Testis (tissue), 2 donors: Measurements from ENCODE around the gene DEFB132.

ENCODE experiments used
- POLR2A ChIP-seq: fragments of 450-650 bp; IDR thresholded peaks from one replicate; pipeline ENCODE4 v1.6.1; 2017; ENCODE audit warnings: antibody characterized with exemption, mild to moderate bottlenecking, moderate library complexity
- TF ChIP-seq, protein P1 (sequence below), 3 experiments: fragments of 450-650 bp in 2 of 3; fragments of 200-600 bp in 1 of 3; sonication (generic) in 1 of 3; IDR thresholded peaks; one replicate each; pipeline ENCODE4 v1.5.1; 2016 to 2019; ENCODE audit warnings: antibody characterized with exemption in 3 of 3, mild to moderate bottlenecking in 2 of 3, moderate library complexity in 1 of 3

DNA sequence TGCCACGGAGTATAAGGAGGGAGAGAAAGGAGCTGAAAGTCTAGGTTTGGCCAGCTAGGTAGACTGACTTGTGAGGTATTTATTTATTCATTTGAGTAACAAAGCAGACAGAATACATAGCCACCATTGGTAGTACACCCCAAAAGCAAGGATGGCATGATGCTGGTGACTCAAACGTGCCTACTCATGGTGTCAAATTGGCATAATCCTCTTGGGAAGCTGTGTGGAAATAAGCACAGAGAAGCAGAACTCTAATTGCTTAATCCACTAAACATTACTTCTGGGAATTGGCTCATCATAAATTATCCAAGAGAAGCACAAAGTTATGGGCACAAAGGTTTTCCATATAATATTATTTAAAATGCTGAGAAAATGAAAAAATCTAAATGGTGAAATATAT lies 2.5 kb downstream of the DEFB132 start:
- TF ChIP-seq, protein P1, sequence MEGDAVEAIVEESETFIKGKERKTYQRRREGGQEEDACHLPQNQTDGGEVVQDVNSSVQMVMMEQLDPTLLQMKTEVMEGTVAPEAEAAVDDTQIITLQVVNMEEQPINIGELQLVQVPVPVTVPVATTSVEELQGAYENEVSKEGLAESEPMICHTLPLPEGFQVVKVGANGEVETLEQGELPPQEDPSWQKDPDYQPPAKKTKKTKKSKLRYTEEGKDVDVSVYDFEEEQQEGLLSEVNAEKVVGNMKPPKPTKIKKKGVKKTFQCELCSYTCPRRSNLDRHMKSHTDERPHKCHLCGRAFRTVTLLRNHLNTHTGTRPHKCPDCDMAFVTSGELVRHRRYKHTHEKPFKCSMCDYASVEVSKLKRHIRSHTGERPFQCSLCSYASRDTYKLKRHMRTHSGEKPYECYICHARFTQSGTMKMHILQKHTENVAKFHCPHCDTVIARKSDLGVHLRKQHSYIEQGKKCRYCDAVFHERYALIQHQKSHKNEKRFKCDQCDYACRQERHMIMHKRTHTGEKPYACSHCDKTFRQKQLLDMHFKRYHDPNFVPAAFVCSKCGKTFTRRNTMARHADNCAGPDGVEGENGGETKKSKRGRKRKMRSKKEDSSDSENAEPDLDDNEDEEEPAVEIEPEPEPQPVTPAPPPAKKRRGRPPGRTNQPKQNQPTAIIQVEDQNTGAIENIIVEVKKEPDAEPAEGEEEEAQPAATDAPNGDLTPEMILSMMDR (IDR thresholded peaks at IDR 0.05): no peak
- no peak for TF ChIP-seq POLR2A
